K562 (cell line): ENCODE measurements around the gene KARS1. TPM values are rescaled to one million over a fixed set of nuclear protein-coding genes. Genes with fewer than 3 reads are reported as not detected.

Experiments used
- ERF ChIP-seq: fragments of 450-650 bp; formaldehyde crosslinking; IDR thresholded peaks from 2 replicates; pipeline ENCODE4 v1.4.0; 2020; ENCODE audit warnings: mild to moderate bottlenecking, mixed read lengths
- HCFC1 ChIP-seq: IDR thresholded peaks from 2 replicates; pipeline ENCODE4 v1.6.1; 2012; ENCODE audit warnings: low read depth, low read length, improper control_type of control experiment
- HDAC6 ChIP-seq: IDR thresholded peaks from 2 replicates; pipeline ENCODE4 v1.6.1; 2012; ENCODE audit warnings: low read depth, mild to moderate bottlenecking, control low read depth, inconsistent platforms, low read length, moderate library complexity
- MLLT1 ChIP-seq, 2 experiments: fragments of 450-650 bp; IDR thresholded peaks; 2 replicates each; pipeline ENCODE4 v1.6.1; 2016
- MYNN ChIP-seq, 2 experiments: sonication (generic); formaldehyde crosslinking in 1 of 2; IDR thresholded peaks; 2 replicates each; pipeline versions ENCODE4 v1.5.0 to v1.6.1; 2016 to 2020; ENCODE audit warnings: antibody characterized with exemption in 1 of 2, missing genetic modification reagents in 1 of 2
- PATZ1 ChIP-seq: fragments of 250-450 bp; sonication (Bioruptor Pico); IDR thresholded peaks from 2 replicates; pipeline ENCODE4 v1.5.0; 2020; ENCODE audit warnings: mild to moderate bottlenecking, borderline replicate concordance
- PCBP2 ChIP-seq: fragments of 200-400 bp; formaldehyde crosslinking; IDR thresholded peaks from 2 replicates; pipeline ENCODE4 v1.6.1; 2018; ENCODE audit warnings: low read length, low read depth, mild to moderate bottlenecking, moderate library complexity; ENCODE audit not compliant: poor library complexity, severe bottlenecking
- RBM14 ChIP-seq: fragments of 200-400 bp; formaldehyde crosslinking; IDR thresholded peaks from 2 replicates; pipeline ENCODE4 v1.6.1; 2018; ENCODE audit warnings: low read depth, mild to moderate bottlenecking, low read length, moderate library complexity, borderline replicate concordance; ENCODE audit not compliant: insufficient read depth
- RUNX1 ChIP-seq: sonication (generic); IDR thresholded peaks from 2 replicates; pipeline ENCODE4 v1.6.1; 2016; ENCODE audit warnings: antibody characterized with exemption, low read depth
- ZHX1 ChIP-seq: fragments of 150-350 bp; conservative IDR thresholded peaks from 2 replicates; pipeline ENCODE4 v1.6.1; 2014; ENCODE audit warnings: low read length
- ZMIZ1 ChIP-seq, 2 experiments: fragments of 150-350 bp in 1 of 2; IDR thresholded peaks; 2 replicates each; pipeline ENCODE4 v1.6.1; 2012 to 2016; ENCODE audit warnings: low read depth in 2 of 2, low read length in 2 of 2, mild to moderate bottlenecking in 1 of 2, moderate library complexity in 1 of 2
- polyA plus RNA-seq, 8 experiments: library from polyadenylated mRNA; depleted of rRNA in 4 of 8; stranded (reverse) in 5 of 8; unstranded in 3 of 8; fragments of >200 nt; fragmentation: Nextera tagmentation in 2 of 8; fragmentation: Illumina TruSeq in 1 of 8; extraction: Ambion mirVana in 2 of 8; extraction: Trizol in 1 of 8; gene quantifications; 2 replicates each; pipeline versions ENCODE4 v1.2.1 to v1.2.3, GENCODE V29; 2011 to 2014; ENCODE audit warnings: inconsistent platforms in 1 of 8, missing spikeins in 1 of 8
- total RNA-seq, 7 experiments: library from RNA; depleted of rRNA in 6 of 7; stranded (reverse); fragments of >200 nt in 6 of 7; fragmentation: Illumina TruSeq in 2 of 7; extraction: Trizol in 2 of 7; gene quantifications; 2 replicates each; pipeline versions ENCODE4 v1.2.1 to v1.2.3, GENCODE V29; 2011 to 2021; ENCODE audit warnings: low replicate concordance in 1 of 7

Gene KARS1
- total and polyA plus RNA-seq, 9 of the 15 experiments (the other 6 are each of a cell fraction or from before 2014, with no cell fraction given), result 223 to 386 (median 304) TPM

- TF ChIP-seq HDAC6 (no peak), HCFC1 (peak; percentile 69), ERF (no peak), ZMIZ1 (IDR thresholded peaks at IDR 0.05; ENCODE audit: low read depth in 2 of 2, low read length in 2 of 2) (no peak; a peak in 1 of 4 replicates), ZHX1 (no peak), RUNX1 (no peak), PATZ1 (CRISPR knock-in tag) (no peak), PCBP2 (no peak), MYNN (IDR thresholded peaks at IDR 0.05) (peak; percentile 41; the same call in 1 of the 2 replicates), MYNN (CRISPR knock-in tag; IDR thresholded peaks at IDR 0.05) (no peak), MLLT1 (IDR thresholded peaks at IDR 0.05) (peak in 1 of 2 experiments; percentile 58; a peak in 1 of 4 replicates), RBM14 (no peak)
Measured at GRCh38 chr16:75647492-75648264, at the start of gene KARS1, which contains the start of gene TERF2IP (continued).
